Keratinocyte (primary cell): Measurements from ENCODE around the gene ASTN2.

Source experiments
- EZH2 ChIP-seq: IDR thresholded peaks from one replicate; pipeline ENCODE4 v1.6.1; 2012; ENCODE audit warnings: inconsistent platforms, mild to moderate bottlenecking, low read length, moderate library complexity
- TF ChIP-seq, protein P1 (sequence below), 3 experiments: IDR thresholded peaks in 1 of 3; conservative IDR thresholded peaks in 1 of 3; optimal IDR thresholded peaks in 1 of 3; 2 replicates in 2 of 3; 3 replicates in 1 of 3; pipeline versions ENCODE3 to v1.5.1; 2011; ENCODE audit warnings: low read length in 3 of 3, mild to moderate bottlenecking in 3 of 3, moderate library complexity in 2 of 3, control low read depth in 1 of 3, inconsistent platforms in 1 of 3; ENCODE audit not compliant: insufficient read depth in 2 of 3; ENCODE audit errors: extremely low read depth in 1 of 3

DNA sequence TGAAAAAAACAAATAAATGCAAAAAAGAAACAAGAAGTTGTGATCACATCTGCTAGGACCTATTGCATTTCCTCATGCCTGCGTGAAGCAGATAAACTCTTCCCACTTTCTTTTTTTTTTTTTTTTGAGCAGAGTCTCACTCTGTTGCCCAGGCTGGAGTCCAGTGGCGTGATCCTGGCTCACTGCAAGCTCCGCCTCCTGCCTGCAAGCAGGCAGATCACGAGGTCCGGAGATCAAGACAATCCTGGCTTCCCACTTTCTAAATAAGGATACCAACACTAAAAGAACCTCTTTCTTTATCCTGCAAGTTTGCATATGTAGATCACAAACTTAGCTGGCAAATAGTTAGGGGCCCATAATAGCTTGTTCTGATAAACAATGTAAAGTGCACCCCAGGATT is 128.6 kb downstream of the ASTN2 start:
- TF ChIP-seq, protein P1, sequence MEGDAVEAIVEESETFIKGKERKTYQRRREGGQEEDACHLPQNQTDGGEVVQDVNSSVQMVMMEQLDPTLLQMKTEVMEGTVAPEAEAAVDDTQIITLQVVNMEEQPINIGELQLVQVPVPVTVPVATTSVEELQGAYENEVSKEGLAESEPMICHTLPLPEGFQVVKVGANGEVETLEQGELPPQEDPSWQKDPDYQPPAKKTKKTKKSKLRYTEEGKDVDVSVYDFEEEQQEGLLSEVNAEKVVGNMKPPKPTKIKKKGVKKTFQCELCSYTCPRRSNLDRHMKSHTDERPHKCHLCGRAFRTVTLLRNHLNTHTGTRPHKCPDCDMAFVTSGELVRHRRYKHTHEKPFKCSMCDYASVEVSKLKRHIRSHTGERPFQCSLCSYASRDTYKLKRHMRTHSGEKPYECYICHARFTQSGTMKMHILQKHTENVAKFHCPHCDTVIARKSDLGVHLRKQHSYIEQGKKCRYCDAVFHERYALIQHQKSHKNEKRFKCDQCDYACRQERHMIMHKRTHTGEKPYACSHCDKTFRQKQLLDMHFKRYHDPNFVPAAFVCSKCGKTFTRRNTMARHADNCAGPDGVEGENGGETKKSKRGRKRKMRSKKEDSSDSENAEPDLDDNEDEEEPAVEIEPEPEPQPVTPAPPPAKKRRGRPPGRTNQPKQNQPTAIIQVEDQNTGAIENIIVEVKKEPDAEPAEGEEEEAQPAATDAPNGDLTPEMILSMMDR (optimal IDR thresholded peaks at IDR 0.05 in 1 of 3, IDR thresholded peaks at IDR 0.05 in 1 of 3, conservative IDR thresholded peaks at IDR 0.05 in 1 of 3; ENCODE audit: extremely low read depth in 1 of 3, insufficient read depth in 2 of 3, low read length in 3 of 3) = no peak
- no peak for TF ChIP-seq EZH2
